GM23338 (cell line): ENCODE data around the gene FIGN. TPM values are rescaled to one million over a fixed set of nuclear protein-coding genes. Genes with fewer than 3 reads are reported as not detected.

ENCODE experiments used
- ATAC-seq: fragments of 200-7000 bp; cut with Tn5 transposase; 3 replicates; pipeline ENCODE4 v1.9.1; 2020
- DNase-seq: peaks from one replicate; pipeline ENCODE4 v3.0.0-alpha.2; 2015; ENCODE audit warnings: low spot score
- H2AFZ ChIP-seq: fragments of 200-600 bp; sonication (generic); 2 replicates; pipeline ENCODE4 v1.8.0; 2016; ENCODE audit warnings: antibody characterized with exemption, mild to moderate bottlenecking, moderate library complexity
- H3F3A ChIP-seq: fragments of 200-600 bp; sonication (generic); replicated peaks from 2 replicates; pipeline ENCODE4 v1.8.0; 2017; ENCODE audit warnings: antibody characterized with exemption, mixed run types, low read depth
- H3K27ac ChIP-seq: fragments of 200-600 bp; sonication (generic); 2 replicates; pipeline ENCODE4 v1.6.1; 2016; ENCODE audit warnings: low read depth
- H3K27me3 ChIP-seq: fragments of 200-600 bp; sonication (generic); 2 replicates; pipeline ENCODE4 v1.8.0; 2016; ENCODE audit warnings: mild to moderate bottlenecking, mixed run types, moderate library complexity; ENCODE audit not compliant: insufficient read depth
- H3K36me3 ChIP-seq: fragments of 200-600 bp; sonication (generic); 2 replicates; pipeline ENCODE4 v1.8.0; 2016; ENCODE audit warnings: mild to moderate bottlenecking; ENCODE audit not compliant: insufficient read depth
- H3K4me1 ChIP-seq: fragments of 200-600 bp; sonication (generic); 2 replicates; pipeline ENCODE4 v1.8.0; 2016; ENCODE audit warnings: mild to moderate bottlenecking, moderate library complexity; ENCODE audit not compliant: insufficient read depth
- H3K4me2 ChIP-seq: fragments of 200-600 bp; sonication (generic); 2 replicates; pipeline ENCODE4 v1.7.1; 2017; ENCODE audit warnings: mixed run types
- H3K4me3 ChIP-seq: fragments of 200-600 bp; sonication (generic); 2 replicates; pipeline ENCODE4 v1.6.1; 2016; ENCODE audit warnings: mixed run types
- H3K79me2 ChIP-seq: fragments of 200-600 bp; sonication (generic); replicated peaks from 2 replicates; pipeline ENCODE4 v1.8.0; 2017; ENCODE audit warnings: mild to moderate bottlenecking; ENCODE audit not compliant: insufficient read depth
- H3K9me2 ChIP-seq: fragments of 200-600 bp; sonication (generic); 2 replicates; pipeline ENCODE4 v1.8.0; 2017; ENCODE audit not compliant: insufficient read depth
- H4K20me1 ChIP-seq: fragments of 200-600 bp; sonication (generic); replicated peaks from 2 replicates; pipeline ENCODE4 v1.8.0; 2017; ENCODE audit warnings: mild to moderate bottlenecking; ENCODE audit not compliant: insufficient read depth
- H3K27ac Mint-ChIP-seq: 2 replicates; pipeline ENCODE4 v1.8.0; 2020; ENCODE audit warnings: inconsistent platforms, mild to moderate bottlenecking, moderate library complexity, mixed read lengths
- H3K27me3 Mint-ChIP-seq: 3 replicates; pipeline ENCODE4 v1.8.0; 2022; ENCODE audit warnings: low read depth, mild to moderate bottlenecking, moderate library complexity, mixed read lengths, inconsistent platforms; ENCODE audit not compliant: insufficient read depth, poor library complexity
- H3K36me3 Mint-ChIP-seq: 3 replicates; pipeline ENCODE4 v1.8.0; 2021; ENCODE audit warnings: low read depth, mild to moderate bottlenecking, inconsistent platforms, moderate library complexity, mixed read lengths
- H3K4me1 Mint-ChIP-seq: 3 replicates; pipeline ENCODE4 v1.8.0; 2020; ENCODE audit warnings: mild to moderate bottlenecking, inconsistent platforms, mixed read lengths
- H3K4me3 Mint-ChIP-seq: 3 replicates; pipeline ENCODE4 v1.8.0; 2021; ENCODE audit warnings: moderate library complexity, mild to moderate bottlenecking, inconsistent platforms, mixed read lengths
- H3K9me3 Mint-ChIP-seq: 3 replicates; pipeline ENCODE4 v1.8.0; 2020; ENCODE audit warnings: moderate library complexity, mild to moderate bottlenecking, inconsistent platforms, mixed read lengths
- CREB1 ChIP-seq: fragments of 250-450 bp; sonication (Bioruptor Pico); IDR thresholded peaks from 2 replicates; pipeline ENCODE4 v1.5.0; 2020; ENCODE audit warnings: low read depth, mild to moderate bottlenecking, moderate library complexity
- EZH2 ChIP-seq: fragments of 200-600 bp; sonication (generic); IDR thresholded peaks from one replicate; pipeline ENCODE4 v1.8.0; 2017; ENCODE audit warnings: antibody characterized with exemption, mild to moderate bottlenecking, low read depth; ENCODE audit not compliant: unreplicated experiment
- EZH2phosphoT487 ChIP-seq: fragments of 200-600 bp; sonication (generic); IDR thresholded peaks from one replicate; pipeline ENCODE4 v1.8.1; 2018; ENCODE audit warnings: antibody characterized with exemption; ENCODE audit not compliant: unreplicated experiment
- JUNB ChIP-seq: IDR thresholded peaks from one replicate; pipeline ENCODE4 v1.6.1; 2016; ENCODE audit warnings: antibody characterized with exemption; ENCODE audit not compliant: unreplicated experiment
- NANOG ChIP-seq: IDR thresholded peaks from 2 replicates; pipeline ENCODE4 v1.6.1; 2016; ENCODE audit warnings: antibody characterized with exemption, borderline replicate concordance
- POLR2AphosphoS5 ChIP-seq: IDR thresholded peaks from 2 replicates; pipeline ENCODE4 v1.6.1; 2016; ENCODE audit warnings: antibody characterized with exemption, low read depth
- STAT1 ChIP-seq: IDR thresholded peaks from one replicate; pipeline ENCODE4 v1.6.1; 2016; ENCODE audit warnings: antibody characterized with exemption; ENCODE audit not compliant: unreplicated experiment
- ZNF114 ChIP-seq: fragments of 250-450 bp; sonication (Bioruptor Pico); IDR thresholded peaks from 2 replicates; pipeline ENCODE4 v1.5.0; 2020; ENCODE audit warnings: mild to moderate bottlenecking, moderate library complexity
- ZNF331 ChIP-seq: fragments of 250-450 bp; sonication (Bioruptor Pico); IDR thresholded peaks from 2 replicates; pipeline ENCODE4 v1.5.0; 2020; ENCODE audit warnings: low read depth, mild to moderate bottlenecking, moderate library complexity
- polyA plus RNA-seq: library from polyadenylated mRNA; unstranded; fragments of >200 nt; fragmentation: Nextera tagmentation; extraction: Ambion mirVana; gene quantifications from 2 replicates; pipeline ENCODE4 v1.2.1, GENCODE V29; 2016
- total RNA-seq: library from RNA; depleted of rRNA; stranded (reverse); fragments of >200 nt; shearing (Covaris generic); gene quantifications from 2 replicates; pipeline ENCODE4 v1.2.3, GENCODE V29; 2014
- TF ChIP-seq, protein P1 (sequence below), 2 experiments: fragments of 200-600 bp in 1 of 2; sonication (generic) in 1 of 2; conservative IDR thresholded peaks; 2 replicates each; pipeline versions ENCODE4 v1.5.1 to v1.6.1; 2016 to 2017; ENCODE audit warnings: antibody characterized with exemption in 2 of 2, low read depth in 2 of 2, mild to moderate bottlenecking in 2 of 2, moderate library complexity in 1 of 2
- TF ChIP-seq, protein P2 (sequence below): IDR thresholded peaks from one replicate; pipeline ENCODE4 v1.6.1; 2018; ENCODE audit warnings: antibody characterized with exemption; ENCODE audit not compliant: unreplicated experiment
- TF ChIP-seq, protein P3 (sequence below): fragments of 250-450 bp; sonication (Bioruptor Pico); IDR thresholded peaks from 2 replicates; pipeline ENCODE4 v1.5.0; 2020; ENCODE audit warnings: mild to moderate bottlenecking, moderate library complexity
- TF ChIP-seq, protein P4 (sequence below): IDR thresholded peaks from 2 replicates; pipeline ENCODE4 v1.6.1; 2016; ENCODE audit warnings: antibody characterized with exemption

The FIGN gene
- total and polyA plus RNA-seq, 2 experiments from 2014 or later, result 17.2 to 23.6 TPM

DNA sequence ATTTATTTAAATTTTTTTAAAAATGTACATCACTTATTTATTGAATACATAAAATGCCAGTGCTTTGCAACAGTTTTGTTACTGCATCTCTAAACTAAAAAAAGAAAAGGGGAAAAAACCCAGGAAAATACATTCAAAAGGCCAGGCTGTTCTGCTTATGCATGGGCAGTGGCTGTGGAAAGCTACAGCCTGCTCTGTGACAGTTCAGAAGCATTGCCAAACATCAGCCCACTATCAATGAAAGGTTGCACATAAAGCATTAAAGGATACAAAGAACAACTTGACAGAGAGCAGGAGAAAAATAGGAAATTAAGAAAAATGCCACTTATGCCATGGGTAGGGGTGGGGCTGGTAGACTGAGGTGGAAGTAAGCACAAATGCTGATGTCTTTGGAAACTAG is 128.2 kb downstream of the FIGN start:
- no peak overlapping the region for H3K4me2 ChIP-seq
- Mint-ChIP-seq H3K27me3 (no peaks in the 10 kb centered on the region), H3K4me1 (peaks cover 31% of the 10 kb centered on the region; the same call in 2 of the 3 replicates), H3K36me3 (peaks cover 18% of the 10 kb centered on the region; the same call in 2 of the 3 replicates), H3K4me3 (no peak overlapping the region), H3K9me3 (no peaks in the 10 kb centered on the region), H3K27ac (no peak overlapping the region)
- H4K20me1 ChIP-seq, result no peaks in the 10 kb centered on the region
- H3K36me3 ChIP-seq, result no peaks in the 10 kb centered on the region
- no peak overlapping the region for H3K4me3 ChIP-seq
- H3K27me3 ChIP-seq, result no peaks in the 10 kb centered on the region
- H3K4me1 ChIP-seq, result peaks cover 40% of the 10 kb centered on the region
- H3K27ac ChIP-seq, result no peak overlapping the region
- H3K79me2 ChIP-seq, result no peaks in the 10 kb centered on the region; the same call in 1 of the 2 replicates
- H2AFZ ChIP-seq, result no peak overlapping the region
- DNase-seq (no peak), ATAC-seq (no peak)
- no peaks in the 10 kb centered on the region for H3K9me2 ChIP-seq
- TF ChIP-seq NANOG (no peak), ZNF331 (CRISPR knock-in tag) (no peak), POLR2AphosphoS5 (no peak), STAT1 (no peak), ZNF114 (CRISPR knock-in tag) (no peak), EZH2phosphoT487 (no peak), CREB1 (CRISPR knock-in tag) (no peak), EZH2 (no peak), JUNB (no peak)
- TF ChIP-seq, protein P1, sequence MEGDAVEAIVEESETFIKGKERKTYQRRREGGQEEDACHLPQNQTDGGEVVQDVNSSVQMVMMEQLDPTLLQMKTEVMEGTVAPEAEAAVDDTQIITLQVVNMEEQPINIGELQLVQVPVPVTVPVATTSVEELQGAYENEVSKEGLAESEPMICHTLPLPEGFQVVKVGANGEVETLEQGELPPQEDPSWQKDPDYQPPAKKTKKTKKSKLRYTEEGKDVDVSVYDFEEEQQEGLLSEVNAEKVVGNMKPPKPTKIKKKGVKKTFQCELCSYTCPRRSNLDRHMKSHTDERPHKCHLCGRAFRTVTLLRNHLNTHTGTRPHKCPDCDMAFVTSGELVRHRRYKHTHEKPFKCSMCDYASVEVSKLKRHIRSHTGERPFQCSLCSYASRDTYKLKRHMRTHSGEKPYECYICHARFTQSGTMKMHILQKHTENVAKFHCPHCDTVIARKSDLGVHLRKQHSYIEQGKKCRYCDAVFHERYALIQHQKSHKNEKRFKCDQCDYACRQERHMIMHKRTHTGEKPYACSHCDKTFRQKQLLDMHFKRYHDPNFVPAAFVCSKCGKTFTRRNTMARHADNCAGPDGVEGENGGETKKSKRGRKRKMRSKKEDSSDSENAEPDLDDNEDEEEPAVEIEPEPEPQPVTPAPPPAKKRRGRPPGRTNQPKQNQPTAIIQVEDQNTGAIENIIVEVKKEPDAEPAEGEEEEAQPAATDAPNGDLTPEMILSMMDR (conservative IDR thresholded peaks at IDR 0.05; ENCODE audit: low read depth in 2 of 2), result no peak
- TF ChIP-seq, protein P2, sequence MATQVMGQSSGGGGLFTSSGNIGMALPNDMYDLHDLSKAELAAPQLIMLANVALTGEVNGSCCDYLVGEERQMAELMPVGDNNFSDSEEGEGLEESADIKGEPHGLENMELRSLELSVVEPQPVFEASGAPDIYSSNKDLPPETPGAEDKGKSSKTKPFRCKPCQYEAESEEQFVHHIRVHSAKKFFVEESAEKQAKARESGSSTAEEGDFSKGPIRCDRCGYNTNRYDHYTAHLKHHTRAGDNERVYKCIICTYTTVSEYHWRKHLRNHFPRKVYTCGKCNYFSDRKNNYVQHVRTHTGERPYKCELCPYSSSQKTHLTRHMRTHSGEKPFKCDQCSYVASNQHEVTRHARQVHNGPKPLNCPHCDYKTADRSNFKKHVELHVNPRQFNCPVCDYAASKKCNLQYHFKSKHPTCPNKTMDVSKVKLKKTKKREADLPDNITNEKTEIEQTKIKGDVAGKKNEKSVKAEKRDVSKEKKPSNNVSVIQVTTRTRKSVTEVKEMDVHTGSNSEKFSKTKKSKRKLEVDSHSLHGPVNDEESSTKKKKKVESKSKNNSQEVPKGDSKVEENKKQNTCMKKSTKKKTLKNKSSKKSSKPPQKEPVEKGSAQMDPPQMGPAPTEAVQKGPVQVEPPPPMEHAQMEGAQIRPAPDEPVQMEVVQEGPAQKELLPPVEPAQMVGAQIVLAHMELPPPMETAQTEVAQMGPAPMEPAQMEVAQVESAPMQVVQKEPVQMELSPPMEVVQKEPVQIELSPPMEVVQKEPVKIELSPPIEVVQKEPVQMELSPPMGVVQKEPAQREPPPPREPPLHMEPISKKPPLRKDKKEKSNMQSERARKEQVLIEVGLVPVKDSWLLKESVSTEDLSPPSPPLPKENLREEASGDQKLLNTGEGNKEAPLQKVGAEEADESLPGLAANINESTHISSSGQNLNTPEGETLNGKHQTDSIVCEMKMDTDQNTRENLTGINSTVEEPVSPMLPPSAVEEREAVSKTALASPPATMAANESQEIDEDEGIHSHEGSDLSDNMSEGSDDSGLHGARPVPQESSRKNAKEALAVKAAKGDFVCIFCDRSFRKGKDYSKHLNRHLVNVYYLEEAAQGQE, result no peak
- TF ChIP-seq, protein P3, sequence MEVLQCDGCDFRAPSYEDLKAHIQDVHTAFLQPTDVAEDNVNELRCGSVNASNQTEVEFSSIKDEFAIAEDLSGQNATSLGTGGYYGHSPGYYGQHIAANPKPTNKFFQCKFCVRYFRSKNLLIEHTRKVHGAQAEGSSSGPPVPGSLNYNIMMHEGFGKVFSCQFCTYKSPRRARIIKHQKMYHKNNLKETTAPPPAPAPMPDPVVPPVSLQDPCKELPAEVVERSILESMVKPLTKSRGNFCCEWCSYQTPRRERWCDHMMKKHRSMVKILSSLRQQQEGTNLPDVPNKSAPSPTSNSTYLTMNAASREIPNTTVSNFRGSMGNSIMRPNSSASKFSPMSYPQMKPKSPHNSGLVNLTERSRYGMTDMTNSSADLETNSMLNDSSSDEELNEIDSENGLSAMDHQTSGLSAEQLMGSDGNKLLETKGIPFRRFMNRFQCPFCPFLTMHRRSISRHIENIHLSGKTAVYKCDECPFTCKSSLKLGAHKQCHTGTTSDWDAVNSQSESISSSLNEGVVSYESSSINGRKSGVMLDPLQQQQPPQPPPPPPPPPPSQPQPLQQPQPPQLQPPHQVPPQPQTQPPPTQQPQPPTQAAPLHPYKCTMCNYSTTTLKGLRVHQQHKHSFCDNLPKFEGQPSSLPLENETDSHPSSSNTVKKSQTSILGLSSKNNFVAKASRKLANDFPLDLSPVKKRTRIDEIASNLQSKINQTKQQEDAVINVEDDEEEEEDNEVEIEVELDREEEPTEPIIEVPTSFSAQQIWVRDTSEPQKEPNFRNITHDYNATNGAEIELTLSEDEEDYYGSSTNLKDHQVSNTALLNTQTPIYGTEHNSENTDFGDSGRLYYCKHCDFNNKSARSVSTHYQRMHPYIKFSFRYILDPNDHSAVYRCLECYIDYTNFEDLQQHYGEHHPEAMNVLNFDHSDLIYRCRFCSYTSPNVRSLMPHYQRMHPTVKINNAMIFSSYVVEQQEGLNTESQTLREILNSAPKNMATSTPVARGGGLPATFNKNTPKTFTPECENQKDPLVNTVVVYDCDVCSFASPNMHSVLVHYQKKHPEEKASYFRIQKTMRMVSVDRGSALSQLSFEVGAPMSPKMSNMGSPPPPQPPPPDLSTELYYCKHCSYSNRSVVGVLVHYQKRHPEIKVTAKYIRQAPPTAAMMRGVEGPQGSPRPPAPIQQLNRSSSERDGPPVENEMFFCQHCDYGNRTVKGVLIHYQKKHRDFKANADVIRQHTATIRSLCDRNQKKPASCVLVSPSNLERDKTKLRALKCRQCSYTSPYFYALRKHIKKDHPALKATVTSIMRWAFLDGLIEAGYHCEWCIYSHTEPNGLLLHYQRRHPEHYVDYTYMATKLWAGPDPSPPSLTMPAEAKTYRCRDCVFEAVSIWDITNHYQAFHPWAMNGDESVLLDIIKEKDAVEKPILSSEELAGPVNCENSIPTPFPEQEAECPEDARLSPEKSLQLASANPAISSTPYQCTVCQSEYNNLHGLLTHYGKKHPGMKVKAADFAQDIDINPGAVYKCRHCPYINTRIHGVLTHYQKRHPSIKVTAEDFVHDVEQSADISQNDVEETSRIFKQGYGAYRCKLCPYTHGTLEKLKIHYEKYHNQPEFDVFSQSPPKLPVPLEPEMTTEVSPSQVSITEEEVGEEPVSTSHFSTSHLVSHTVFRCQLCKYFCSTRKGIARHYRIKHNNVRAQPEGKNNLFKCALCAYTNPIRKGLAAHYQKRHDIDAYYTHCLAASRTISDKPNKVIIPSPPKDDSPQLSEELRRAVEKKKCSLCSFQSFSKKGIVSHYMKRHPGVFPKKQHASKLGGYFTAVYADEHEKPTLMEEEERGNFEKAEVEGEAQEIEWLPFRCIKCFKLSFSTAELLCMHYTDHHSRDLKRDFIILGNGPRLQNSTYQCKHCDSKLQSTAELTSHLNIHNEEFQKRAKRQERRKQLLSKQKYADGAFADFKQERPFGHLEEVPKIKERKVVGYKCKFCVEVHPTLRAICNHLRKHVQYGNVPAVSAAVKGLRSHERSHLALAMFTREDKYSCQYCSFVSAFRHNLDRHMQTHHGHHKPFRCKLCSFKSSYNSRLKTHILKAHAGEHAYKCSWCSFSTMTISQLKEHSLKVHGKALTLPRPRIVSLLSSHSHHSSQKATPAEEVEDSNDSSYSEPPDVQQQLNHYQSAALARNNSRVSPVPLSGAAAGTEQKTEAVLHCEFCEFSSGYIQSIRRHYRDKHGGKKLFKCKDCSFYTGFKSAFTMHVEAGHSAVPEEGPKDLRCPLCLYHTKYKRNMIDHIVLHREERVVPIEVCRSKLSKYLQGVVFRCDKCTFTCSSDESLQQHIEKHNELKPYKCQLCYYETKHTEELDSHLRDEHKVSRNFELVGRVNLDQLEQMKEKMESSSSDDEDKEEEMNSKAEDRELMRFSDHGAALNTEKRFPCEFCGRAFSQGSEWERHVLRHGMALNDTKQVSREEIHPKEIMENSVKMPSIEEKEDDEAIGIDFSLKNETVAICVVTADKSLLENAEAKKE (CRISPR knock-in tag), result no peak
- TF ChIP-seq, protein P4, sequence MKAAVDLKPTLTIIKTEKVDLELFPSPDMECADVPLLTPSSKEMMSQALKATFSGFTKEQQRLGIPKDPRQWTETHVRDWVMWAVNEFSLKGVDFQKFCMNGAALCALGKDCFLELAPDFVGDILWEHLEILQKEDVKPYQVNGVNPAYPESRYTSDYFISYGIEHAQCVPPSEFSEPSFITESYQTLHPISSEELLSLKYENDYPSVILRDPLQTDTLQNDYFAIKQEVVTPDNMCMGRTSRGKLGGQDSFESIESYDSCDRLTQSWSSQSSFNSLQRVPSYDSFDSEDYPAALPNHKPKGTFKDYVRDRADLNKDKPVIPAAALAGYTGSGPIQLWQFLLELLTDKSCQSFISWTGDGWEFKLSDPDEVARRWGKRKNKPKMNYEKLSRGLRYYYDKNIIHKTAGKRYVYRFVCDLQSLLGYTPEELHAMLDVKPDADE, result no peak
- H3F3A ChIP-seq, result no peaks in the 10 kb centered on the region
